ENCODE measurements around the gene VENTX.

DNA sequence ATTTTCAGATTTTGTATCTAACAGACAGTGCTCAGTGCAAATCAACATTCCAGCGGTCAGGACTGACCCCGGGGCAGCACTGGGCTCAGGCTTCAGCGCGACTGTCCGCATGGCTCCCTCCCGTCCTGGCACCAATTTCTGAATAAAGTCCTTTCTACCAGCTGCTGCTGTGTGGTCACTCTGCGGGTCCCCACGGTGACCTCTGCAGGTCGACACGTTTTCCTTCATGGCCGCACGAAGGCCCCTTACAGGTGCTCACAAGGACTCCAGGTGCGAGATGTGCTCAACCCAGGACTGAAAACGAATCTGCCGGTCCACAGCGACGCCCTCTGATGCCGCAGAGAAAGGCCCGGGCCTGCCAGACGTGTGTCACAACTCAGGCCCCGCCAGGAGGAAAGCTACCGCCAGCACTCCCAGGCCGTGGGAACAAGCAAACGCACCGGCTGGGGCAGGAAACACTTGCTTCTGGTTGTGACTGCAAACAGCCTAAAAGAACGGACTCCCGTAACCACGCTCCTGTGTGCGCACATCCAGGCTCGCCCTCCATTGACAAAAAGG, 11.3 kb upstream of the VENTX start:
- TF ChIP-seq, protein P1, sequence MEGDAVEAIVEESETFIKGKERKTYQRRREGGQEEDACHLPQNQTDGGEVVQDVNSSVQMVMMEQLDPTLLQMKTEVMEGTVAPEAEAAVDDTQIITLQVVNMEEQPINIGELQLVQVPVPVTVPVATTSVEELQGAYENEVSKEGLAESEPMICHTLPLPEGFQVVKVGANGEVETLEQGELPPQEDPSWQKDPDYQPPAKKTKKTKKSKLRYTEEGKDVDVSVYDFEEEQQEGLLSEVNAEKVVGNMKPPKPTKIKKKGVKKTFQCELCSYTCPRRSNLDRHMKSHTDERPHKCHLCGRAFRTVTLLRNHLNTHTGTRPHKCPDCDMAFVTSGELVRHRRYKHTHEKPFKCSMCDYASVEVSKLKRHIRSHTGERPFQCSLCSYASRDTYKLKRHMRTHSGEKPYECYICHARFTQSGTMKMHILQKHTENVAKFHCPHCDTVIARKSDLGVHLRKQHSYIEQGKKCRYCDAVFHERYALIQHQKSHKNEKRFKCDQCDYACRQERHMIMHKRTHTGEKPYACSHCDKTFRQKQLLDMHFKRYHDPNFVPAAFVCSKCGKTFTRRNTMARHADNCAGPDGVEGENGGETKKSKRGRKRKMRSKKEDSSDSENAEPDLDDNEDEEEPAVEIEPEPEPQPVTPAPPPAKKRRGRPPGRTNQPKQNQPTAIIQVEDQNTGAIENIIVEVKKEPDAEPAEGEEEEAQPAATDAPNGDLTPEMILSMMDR (IDR thresholded peaks at IDR 0.05) = no peak
- no peak for TF ChIP-seq POLR2A (IDR thresholded peaks at IDR 0.05)
